GM19324 (cell line): ENCODE measurements around the gene PCGF2.

Source experiments
- ATAC-seq: cut with Tn5 transposase; IDR thresholded peaks from one replicate; pipeline ENCODE4 v1.9.1; 2021; ENCODE audit warnings: mild to moderate bottlenecking, moderate library complexity; ENCODE audit not compliant: unreplicated experiment, low FRiP score

Gene PCGF2

DNA sequence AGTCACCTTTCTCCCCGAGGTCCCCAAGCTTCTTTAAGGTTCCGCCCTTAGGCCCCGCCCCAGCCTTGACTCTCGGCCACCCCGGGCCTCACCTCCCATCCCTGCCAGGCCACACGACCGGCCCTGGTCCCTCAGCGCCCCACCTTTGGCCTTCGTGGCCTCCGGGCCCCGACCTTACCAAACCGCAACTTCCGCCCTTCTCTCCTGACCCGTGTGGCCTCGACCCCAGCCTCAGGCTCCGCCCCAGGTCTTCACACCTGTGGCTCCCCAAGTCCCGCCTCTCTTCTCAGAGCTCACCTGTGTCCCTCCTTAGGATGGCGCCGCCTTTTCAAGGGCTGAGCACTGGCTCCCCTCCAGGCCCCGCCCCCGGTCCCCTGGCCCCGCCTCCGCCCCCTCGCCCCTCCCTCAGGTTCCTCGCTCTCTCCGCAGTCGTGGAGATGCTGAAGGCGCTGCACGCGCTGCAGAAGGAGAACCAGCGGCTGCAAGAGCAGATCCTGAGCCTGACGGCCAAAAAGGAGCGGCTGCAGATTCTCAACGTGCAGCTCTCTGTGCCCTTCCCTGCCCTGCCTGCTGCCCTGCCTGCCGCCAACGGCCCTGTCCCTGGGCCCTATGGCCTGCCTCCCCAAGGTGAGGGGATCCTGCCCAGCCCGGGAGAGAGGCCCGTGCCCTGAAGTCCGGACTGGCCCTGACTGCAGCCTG is 28.0 kb downstream of the PCGF2 start:
- ATAC-seq = no peak

- no peak for ATAC-seq
Observed at GRCh38 chr17:38719289-38719942, 28.7 kb downstream of the PCGF2 start.

- ATAC-seq = no peak
Observed at GRCh38 chr17:38717139-38717745, 30.9 kb downstream of the PCGF2 start.

DNA sequence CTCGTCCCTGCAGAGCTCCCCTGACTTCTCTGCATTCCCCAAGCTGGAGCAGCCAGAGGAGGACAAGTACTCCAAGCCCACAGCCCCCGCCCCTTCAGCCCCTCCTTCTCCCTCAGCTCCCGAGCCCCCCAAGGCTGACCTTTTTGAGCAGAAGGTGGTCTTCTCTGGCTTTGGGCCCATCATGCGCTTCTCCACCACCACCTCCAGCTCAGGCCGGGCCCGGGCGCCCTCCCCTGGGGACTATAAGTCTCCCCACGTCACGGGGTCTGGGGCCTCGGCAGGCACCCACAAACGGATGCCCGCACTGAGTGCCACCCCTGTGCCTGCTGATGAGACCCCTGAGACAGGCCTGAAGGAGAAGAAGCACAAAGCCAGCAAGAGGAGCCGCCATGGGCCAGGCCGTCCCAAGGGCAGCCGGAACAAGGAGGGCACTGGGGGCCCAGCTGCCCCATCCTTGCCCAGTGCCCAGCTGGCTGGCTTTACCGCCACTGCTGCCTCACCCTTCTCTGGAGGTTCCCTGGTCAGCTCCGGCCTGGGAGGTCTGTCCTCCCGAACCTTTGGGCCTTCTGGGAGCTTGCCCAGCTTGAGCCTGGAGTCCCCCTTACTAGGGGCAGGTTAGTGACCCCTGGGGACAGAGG is 31.6 kb downstream of the PCGF2 start:
- no peak for ATAC-seq

GRCh38 chr17:38715216-38715943 is 32.8 kb downstream of the PCGF2 start:
- no peak for ATAC-seq

DNA sequence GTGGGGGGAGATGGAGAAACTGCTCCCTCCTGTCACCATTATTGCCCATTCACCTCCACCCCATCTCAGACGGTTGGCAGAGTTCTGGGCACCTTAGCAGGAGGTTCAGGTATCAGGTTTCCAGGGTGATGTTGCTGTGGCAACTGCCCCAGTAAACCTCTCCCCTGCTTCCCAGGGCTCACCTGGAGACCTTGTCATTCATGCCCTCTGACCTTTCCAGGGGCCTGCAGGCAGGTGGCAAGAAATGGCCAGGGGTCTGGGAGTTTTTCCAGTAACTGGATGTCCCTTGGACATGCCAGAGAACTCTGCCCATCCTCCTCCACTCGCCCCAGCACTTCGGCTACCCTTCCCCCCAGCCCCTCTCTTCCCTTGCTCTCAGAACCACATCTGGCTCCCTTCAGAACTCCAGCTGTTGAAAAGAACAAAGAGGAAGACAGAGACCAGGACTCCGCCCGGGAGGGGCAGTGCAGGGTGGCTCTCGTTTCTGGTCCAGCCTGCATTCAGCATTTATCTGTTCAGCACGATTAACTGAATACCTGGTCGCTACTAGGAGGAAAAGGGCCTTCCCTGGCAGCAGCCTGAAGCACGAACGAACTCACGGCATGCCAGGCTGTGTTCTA is 34.6 kb downstream of the PCGF2 start:
- ATAC-seq = no peak

DNA sequence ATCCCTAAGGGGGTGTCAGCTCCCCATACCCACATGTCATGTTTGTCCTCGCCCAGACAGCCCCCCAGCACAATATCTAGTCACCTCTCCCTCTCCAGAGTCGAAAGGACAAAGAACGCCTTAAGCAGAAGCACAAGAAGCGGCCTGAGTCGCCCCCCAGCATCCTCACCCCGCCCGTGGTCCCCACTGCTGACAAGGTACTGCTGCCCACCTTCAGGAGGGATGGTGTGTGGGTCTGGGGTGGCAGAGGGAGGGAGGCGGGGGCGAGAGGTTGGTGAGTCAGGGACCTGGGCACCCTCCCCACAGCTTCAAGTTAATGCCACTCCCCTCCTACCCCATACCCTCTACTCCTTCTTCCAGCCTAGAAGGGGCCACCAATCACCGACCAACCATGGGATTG is 35.5 kb downstream of the PCGF2 start:
- ATAC-seq = no peak

DNA sequence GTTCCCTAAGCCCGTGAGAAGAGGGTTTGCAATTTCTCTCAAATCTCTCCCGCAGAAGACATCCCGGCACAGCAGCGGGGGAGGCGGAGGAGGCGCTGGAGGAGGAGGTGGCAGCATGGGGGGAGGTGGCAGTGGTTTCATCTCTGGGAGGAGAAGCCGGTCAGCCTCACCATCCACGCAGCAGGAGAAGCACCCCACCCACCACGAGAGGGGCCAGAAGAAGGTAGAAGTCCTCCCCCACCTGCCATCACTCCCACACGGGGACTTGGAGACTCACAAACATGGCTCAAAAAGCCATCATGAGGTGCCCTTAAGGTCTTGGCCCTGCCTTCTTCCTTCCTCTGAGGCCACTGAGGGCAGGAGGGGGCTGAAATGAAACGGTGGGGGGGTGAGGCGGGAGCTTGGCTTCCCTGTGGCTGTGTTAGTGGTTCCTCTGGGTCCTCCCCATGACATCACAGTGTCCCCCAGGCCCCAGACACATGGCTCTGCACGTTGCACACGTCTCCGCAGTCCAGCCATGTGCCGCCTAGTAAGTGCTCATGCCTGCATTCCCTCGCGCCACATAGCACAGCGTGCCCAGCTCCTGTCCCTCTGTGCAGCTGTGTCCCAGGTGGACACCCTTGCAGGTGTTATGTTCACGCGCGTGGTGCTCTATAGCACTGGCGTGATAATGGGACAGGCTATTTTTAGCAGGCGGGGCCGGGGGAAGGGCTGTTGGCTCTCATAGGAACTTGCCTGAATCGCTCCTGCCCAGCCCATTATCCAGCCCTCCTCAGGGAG is 36.2 kb downstream of the PCGF2 start:
- ATAC-seq = no peak

DNA sequence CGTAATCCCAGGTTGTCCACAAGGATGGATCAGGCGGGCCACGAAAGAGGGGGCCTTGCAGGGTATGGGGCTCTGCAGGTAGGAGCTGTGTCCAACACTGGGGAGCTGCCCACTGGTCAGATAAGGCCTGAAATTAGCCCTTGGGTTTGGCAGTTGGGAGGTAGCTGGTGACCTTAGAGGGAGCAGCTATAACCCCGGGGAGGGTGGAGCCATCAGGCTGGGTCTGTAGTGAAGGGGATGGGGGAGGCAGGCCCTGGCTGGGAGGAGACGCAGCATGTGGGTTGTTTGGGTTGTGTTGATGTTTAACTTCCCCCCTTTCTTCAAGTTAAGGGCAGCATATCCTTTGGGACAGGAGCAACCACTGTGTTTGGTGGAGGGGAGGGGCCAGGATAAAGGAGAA is 37.2 kb downstream of the PCGF2 start:
- no peak for ATAC-seq

DNA sequence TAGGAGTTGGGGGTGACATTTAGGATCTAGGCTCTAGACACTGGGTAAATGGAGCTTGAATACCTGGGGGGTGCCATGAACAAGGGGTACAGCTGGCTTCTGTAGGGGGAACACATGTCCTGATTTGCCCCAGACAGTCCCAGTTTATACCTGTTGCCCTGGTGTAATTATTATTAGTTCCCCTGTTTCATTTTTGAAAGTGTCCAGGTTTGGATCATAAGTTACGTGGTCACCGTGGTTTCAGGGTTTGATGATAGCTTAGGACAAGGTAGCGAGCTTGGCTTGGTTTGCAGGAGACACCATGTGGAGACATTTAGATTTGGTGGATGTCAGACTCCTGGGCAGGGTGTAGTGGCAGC is 37.6 kb downstream of the PCGF2 start:
- ATAC-seq = no peak

DNA sequence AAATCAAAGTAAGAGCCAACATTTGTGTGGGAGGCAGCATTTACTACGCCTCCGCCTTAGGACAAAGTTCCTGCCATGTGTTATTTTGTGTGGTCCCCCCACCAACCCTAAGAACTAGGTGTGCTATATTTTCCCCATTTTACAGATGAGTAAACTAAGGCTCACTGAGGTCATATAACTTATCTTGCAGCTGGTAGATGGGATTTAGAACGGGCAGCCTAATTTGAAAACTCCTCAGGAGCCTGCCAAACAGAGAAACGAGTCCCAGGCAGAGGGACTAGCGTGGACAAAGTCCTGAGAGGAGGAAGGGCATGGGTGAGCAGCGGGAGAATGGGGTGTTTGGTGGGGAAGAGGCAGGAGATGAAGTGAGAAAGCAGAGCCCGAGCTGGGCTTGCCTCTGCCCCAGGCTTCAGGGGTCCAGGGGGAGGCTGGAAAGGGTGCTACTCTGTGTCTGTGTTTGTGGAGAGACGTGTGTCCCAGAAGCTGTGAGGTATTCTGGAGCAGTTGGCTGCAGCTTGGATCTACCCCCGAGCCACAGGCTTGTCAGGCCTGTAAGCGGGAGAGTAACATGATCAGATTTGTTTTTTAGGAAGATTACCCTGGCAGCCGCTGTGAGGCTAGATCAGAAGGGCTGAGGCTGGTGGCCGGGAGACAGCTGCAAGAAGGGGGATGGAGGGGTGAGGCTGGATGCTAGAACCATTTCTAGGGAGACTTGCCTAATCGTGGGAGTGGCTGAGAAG is 38.1 kb downstream of the PCGF2 start:
- ATAC-seq = no peak

DNA sequence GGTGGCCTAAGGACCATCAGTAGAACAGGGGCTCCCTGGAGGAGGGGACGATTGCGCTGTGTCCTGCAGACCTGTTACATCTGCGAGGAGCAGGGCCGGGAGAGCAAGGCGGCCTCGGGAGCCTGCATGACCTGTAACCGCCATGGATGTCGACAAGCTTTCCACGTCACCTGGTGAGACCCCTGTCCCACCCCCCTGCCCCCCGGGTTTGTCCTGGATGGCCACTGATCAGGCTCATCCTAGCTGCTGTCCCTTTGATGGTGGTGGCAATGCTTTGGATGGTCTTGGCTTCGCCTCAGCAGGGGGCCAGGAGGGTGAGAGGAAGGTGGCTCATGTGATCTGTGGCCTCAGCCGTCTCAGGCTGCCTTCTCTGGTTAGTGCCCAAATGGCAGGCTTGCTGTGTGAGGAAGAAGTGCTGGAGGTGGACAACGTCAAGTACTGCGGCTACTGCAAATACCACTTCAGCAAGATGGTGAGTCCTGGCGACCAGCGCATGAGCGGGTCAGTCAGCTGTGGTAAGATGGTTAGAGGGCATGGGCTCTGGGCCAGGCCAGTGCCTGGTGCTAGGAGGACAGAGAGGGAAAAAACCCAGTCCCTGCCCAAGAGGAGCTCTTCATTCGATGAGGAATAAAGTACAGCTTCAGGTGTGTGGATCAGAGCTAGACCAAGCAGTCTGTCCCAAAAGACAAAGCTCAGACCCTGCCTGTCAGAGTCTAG is 38.9 kb downstream of the PCGF2 start:
- ATAC-seq = no peak

GRCh38 chr17:38707678-38708351 is 40.3 kb downstream of the PCGF2 start:
- ATAC-seq = no peak

GRCh38 chr17:38706505-38707216 is 41.5 kb downstream of the PCGF2 start:
- ATAC-seq = no peak

GRCh38 chr17:38705803-38706504 is 42.2 kb downstream of the PCGF2 start:
- no peak for ATAC-seq

- no peak for ATAC-seq
Observed at GRCh38 chr17:38705523-38705802, 42.7 kb downstream of the PCGF2 start.
